GM18507 (cell line): Measurements from ENCODE around the gene KIAA1328.

ENCODE experiments used
- DNase-seq: peaks from one replicate; pipeline ENCODE4 v3.0.0; 2011; ENCODE audit warnings: low read depth; ENCODE audit not compliant: insufficient read length; ENCODE audit errors: extremely low spot score
- FAIRE-seq: peaks from 2 replicates; lab custom pipeline; 2011; peaks lifted over from hg19 to GRCh38; lab: Jason Lieb, UNC

KIAA1328 gene

DNA sequence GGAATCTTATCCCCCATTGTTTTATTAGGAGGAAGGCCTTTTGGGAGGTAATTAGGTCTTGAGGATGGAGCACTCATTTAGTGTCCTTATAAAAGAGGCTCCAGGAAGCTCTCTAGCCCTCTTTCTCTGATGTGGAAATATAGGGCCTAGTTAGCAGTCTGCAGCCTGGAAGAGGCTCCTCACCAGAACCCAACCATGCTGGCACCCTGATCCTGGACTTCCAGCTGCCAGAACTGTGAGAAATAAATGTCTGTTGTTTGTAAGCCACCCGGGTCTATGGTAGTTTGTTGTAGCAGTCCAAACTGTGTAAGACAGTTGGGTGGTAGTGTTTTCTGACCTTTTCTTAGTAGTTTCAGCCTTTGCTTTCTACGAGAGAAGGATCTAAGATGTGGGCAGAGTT is 100.7 kb downstream of the KIAA1328 start:
- no peak for FAIRE-seq
- no peak for DNase-seq

DNA sequence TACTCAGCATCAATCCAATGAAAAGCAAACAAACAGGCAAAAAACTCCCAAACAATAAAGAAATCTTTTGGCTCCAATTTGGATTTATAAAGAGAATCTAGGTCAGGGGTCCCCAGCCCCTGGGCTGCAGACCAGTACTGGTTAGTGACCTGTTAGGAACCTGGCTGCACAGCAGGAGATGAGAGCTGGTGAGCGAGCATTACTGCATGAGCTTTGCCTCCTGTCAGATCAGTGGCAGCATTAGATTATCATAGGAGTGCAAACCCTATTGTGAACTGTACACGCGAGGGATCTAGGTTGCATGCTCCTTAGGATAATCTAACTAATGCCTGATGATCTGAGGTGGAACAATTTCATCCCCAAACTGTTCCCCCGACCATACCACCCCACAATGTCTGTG is 102.2 kb downstream of the KIAA1328 start:
- no peak for DNase-seq
- no peak for FAIRE-seq

DNA sequence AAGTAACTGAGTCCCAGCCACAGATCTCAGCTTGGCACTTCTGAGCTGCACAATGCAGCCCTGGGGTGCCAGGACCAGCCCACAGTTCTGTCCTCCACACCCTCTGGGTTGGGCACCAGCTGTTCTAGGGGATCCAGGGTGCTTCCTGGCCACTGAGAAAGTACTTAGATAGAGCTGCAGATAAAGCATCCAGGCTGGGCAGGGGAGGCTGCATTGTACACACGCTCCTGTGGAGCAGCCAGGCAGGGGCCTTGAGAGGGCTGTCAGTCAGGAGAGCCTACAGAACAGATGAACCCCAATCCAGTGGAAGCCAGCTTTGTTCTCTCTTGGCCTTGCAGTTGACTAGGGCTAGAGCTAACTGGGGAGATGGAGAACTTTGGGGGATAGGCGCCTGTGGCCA is 104.6 kb downstream of the KIAA1328 start:
- FAIRE-seq (no peak), DNase-seq (no peak)

DNA sequence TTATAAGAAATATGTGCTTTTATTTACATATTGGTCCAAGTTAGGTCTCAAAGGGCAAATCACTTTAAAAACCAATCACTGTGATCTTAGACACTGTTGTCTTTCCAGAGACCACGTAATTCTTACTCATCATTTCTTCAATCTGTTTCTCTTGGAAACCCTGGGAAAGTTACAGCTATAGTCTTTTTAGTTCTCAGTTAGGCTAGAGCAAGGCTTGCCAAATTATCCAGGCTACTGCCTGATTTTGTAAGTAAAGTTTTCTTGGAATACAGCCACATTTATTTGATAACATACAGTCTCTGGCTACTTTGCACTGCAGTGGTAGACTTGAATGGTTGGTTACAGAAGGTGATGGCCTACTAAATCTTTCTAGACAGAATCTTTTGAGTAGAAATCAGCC is 106.0 kb downstream of the KIAA1328 start:
- DNase-seq (no peak), FAIRE-seq (no peak)

DNA sequence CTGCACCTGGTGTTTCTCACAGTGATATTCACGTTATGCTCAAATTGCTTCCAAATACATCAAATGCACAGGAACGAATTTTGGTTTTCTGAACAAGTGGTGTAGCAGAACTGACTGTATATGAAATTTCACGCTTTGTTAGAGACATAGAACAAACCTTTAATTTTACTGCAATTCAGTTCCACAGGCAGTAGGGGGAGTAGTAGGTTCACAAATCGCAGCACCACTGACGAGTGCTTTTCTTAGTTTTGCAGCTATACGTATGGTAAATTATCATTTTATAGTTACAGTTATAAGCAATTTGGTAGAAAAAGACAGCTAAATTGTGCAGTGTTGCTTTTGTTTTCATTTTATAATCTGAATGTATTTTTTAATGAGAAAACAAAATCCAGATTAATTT is 113.3 kb downstream of the KIAA1328 start:
- FAIRE-seq (peak; percentile 56), DNase-seq (peak; percentile 12)

DNA sequence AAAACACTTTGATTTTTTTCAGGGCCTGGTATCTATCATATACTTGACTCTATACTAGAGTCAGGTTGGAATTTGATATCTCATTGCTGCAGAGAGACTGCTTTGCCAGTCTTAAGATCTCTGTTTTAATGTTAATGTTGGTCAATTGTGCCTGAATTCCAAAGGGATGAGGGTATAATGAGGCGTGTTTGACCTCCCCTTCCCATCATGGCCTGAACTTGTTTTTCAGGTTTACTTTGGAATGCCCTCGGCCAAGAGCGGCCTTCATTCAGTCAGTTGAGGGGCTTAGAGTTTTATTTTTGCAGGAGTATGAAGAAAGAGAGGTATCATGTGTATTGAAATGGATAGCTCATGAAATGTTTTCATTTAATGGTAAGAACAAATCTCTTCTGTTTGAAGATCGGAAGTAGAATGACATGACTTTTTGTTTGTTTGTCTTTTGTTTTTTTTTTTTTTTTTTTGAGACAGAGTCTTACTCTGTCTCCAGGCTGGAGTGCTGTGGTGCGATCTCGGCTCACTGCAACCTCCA is 119.0 kb downstream of the KIAA1328 start:
- DNase-seq, result no peak
- FAIRE-seq, result no peak

DNA sequence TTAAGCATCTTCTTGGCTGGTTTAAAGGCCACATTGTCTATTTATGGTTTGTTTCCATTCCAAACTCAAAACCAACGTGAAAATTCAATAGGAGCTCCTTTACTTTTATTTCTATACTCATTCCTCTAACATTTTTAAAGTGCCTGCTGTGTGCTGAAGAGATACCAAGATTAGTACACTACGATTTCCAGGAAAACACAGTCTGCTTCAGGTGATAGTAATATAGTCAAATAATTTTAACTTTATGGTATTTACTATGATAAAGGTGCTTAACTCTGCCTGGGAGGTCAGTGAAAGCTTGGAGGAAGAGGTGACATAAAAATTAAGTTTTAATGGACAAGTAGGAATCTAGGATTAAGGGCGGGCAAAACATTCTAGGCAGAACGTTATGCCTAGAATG is 121.4 kb downstream of the KIAA1328 start:
- FAIRE-seq (no peak), DNase-seq (no peak)

DNA sequence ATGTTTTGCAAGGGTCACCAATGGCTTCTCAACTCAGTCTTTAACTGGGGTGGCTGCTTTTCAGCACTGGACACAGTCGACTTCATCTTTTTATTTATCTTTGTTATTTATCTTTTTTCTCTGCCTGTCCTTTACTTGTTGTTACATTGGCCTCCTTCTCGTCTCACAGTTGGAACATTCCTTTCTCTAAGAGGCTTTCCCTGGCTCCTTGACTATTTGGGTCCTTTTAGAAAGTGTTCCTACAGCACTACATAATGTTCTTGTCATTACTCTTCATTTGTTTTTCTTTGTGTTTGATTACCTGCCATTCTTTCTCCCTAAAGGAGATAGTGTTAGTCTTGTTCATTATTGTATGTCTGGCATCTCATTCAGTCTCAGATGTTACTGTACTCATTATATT is 122.0 kb downstream of the KIAA1328 start:
- FAIRE-seq, result no peak
- DNase-seq, result no peak

DNA sequence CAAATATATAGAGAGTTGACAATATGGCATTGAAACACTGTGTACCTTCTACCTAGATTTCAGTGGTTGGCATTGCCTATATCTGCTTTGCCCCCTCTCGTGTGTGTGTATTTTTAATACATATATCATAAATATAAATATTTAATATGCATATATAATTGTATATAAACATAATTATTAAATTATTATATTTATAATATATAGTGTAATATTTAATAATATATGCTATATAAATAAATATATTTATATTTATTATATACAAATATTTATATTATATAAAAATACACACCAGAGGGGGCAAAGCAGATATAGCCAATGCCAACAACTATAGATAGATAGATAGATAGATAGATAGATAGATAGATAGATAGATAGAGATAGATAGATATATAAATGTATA is 124.1 kb downstream of the KIAA1328 start:
- DNase-seq (no peak), FAIRE-seq (no peak)

DNA sequence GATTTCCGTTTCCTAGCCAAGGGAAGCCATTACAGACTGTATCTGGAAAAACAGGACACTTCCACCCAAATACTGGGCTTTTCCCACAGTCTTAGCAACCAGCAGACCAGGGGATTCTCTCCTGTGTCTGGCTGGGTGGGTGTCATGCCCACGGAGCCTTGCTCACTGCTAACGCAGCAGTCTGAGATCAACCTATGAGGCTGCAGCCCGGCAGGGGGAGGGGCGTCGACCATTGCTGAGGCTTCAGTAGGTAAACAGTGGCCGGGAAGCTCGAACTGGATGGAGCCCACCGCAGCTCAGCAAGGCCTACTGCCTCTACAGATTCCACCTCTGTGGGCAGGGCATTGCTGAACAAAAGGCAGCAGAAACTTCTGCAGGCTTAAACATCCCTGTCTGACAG is 131.1 kb downstream of the KIAA1328 start:
- FAIRE-seq (no peak), DNase-seq (no peak)

DNA sequence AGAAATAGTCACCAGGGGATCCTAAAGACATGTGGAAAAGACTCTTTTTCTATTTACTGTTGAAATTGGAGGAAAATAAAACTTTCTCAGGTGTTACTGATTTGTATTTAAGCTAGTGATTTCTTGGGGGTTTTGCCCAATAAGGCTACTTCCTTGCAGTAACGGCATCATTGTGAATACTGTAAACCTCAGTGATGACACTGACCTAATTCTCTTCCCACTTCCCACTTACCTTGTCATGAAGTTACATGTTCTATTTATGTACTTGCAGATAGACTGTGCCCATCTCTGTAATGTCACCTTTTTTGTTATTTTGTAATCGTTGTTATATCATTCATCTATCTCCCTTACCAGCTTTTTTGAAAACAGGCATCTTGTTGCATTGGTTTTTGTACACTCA is 134.5 kb downstream of the KIAA1328 start:
- FAIRE-seq, result no peak
- no peak for DNase-seq

DNA sequence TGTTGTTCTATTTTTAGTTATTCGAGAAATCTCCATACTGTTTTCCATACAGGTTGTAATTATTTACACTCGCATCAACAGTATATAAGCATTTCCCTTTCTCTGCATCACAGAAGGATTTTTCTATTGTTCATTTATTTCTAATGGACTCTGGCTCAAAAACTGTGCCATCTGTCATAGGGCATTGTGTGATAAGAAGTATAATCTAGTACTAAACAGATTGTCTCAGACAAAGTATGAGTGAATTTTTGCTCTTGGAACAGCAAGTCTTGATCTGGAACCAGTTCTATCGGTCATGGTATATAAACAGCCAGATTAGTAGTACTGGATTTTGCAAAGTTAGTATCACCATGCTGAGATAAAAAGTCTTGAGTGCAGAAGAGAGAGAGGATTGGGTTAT is 145.8 kb downstream of the KIAA1328 start:
- DNase-seq (no peak), FAIRE-seq (no peak)

DNA sequence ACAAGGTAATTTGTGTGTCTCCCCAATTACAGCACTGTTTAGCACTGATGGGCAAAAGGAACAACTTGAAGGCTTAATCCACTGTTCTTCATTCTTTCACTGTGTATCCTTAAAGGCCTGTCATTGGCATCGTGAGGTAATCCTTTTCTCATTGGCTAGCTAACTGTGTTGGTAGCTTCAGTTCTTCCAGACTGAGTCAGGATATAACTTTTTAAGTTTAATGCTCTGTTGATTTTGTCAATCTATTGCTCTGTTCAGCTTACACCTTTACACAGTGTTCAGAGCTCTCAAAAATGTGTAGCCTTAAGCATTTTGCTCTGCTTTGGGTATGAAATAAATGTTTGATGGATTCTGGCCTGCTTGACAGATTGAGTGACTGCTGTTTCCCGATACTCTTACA is 148.2 kb downstream of the KIAA1328 start:
- DNase-seq (no peak), FAIRE-seq (no peak)

DNA sequence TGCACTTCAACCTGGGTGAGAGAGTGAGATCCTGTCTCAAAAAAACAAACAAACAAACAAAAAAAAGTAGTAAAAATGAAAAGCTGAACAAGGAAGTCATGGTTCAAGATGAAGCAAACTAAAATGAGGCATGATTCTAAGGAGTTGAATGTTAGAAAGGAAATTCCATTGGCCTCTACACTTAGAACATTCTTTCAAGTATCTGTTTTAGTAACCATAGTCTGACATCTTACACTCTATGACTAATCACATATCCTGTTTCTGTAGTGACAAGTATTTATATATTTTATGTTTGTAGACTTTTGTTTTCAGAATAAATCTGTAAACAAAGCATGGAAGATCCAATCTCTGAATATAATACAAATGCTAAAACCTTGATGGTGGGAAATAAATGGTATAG is 164.1 kb downstream of the KIAA1328 start:
- DNase-seq (no peak), FAIRE-seq (no peak)

DNA sequence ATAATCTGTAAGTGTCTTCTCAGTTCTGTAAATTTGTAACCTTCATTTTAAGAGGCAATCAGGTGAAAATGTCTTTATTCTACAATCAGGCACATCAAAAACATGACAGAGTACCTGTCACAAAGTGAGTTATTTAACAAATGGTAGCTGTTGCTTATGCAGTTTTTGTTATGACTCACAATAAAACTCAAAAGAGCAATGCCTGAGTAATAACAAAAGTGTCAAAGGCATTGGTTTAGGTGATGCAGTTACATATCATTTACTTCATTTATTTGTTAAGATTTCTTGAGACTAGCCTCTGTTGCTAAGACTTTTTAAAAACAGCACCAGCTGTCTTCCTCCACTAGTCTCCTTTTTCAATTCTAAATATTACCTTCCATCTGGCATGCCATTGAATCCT is 177.8 kb downstream of the KIAA1328 start:
- no peak for DNase-seq
- FAIRE-seq, result peak; percentile 67

DNA sequence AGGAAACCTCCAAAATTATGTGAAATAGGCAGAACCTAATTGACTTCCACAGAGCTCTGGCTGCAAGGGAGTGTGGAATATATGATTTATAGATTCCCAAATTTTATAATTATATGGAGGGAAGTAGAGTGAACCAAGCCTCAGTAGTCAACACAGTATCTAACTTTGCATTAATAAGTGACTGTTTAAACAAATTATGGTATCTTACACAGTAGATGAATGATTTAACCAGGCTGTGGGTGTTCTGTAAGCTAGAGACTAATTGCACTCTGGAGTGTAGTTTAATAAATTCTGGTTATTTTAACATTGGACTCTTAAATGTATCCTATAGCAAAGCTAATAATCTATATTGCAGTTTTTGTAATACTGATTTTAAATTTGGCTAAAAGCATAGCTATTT is 183.5 kb downstream of the KIAA1328 start:
- DNase-seq, result no peak
- FAIRE-seq, result no peak

DNA sequence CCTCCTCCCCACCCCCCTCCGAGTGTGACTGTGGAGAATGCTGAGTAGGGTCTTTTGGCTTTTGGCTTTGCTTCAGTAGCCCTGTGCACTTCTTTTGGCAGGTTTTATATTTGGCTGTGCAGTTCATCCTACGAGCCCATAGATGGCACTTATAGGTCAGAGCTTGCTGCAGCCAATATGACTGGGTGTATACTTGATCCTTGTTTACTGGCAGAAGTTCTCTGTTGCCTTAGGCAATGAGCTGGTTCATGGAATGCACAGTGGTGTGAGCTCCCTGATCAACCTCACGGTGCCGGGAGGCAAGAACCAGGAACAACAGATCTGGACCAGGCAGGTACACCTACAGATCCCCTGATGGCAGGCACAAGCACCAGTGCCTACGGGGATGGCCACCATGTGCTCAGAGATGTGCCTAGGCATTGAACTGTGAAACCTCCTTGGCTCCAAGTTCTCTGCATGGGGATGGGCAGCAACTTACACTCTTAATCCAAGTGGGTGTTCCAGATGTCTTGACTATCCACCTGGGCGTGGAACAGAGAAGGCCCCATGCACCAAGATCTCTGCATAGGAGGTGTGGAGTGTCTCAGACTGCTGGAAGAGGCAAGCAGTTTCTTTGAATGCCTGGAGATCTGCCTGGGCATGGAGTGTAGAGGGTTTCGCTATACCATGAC is 190.4 kb downstream of the KIAA1328 start:
- FAIRE-seq, result no peak
- DNase-seq, result no peak

DNA sequence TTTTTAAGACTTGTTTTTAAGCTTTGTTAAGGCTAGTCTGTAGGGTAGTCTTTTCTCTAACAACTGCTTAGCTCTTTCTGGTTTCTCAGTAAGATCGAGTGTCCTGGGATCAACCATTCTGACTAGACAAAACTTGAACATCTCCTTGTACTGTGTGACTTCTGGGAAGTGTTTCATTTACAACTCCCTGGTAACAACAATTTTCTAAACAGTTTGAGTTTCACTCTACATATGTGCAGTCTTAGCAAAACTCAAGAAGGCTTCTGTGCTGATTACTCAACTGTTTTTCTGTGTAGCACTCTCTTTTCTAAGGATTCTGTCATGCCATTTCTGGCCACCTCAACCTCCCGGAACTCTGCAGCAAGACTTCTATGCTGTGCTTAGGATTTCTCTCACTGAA is 204.5 kb downstream of the KIAA1328 start:
- FAIRE-seq, result no peak
- no peak for DNase-seq

DNA sequence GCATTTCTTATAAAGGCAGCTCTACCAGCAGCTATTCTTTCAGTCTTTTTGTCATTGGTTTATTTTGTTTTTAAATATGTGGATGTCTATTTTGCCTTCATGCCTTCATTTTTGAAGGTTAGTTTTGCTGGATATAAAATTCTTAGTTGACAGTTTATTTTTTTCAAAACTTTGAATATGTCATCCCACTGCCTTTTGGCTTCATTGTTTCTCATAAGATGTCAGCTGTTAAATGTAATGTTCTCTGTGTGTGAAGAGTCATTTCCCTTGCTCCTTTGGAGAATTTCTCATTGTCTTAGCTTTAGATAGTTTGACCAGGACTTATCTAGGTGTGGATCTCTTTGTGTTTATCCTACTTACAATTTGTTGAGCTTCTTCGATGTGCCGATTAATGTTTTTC is 213.5 kb downstream of the KIAA1328 start:
- FAIRE-seq (no peak), DNase-seq (no peak)

DNA sequence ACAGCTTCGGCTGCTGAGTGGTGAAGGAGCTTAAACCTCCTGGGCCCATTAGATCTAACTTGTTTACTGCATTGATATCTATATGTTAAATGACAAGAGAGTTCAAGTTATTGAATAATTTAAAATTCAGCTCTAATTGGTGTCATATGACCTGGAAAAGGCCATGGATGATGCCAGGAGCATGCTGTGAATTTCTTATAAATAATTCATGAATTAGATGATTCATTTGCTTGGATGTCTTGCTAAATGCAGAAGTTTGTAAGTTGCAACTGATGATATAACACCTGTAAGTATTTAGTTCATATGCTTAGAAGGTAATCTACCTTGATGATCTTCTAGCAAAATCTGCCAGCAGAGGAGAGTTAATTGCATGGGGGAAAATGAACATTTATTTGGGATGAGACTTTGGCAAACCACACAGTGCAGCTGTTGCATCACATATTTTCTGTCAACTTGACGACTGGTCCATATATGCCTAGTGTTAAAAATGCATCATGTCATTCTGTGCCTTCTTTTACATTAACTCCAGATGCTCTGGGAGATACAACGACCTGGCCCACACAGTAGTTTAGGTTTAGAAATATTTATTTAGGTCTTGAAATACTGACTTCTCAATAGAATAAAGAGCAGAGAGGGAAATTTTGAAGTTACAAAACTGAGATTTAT is 226.3 kb downstream of the KIAA1328 start:
- FAIRE-seq, result no peak
- no peak for DNase-seq

DNA sequence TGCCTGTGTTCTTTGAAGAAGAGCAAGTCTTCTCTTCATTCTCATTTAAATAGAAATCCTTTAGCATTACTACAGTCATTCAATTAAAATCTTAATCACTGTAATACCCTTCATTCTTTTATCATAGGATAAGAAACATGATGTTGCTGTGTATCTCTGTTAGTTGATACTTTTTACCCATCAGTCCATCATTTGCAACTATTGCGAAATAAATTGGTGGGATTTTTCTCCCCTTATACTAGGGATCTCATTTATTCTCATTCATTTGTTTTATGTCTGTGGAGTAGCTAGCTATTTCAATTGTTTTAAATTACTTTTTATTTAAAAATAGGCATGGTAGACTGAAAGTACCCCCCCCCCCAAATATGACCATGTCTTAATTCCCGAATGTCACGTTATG is 235.3 kb downstream of the KIAA1328 start:
- no peak for FAIRE-seq
- no peak for DNase-seq
